SK-N-MC (cell line): ENCODE data around the gene ESRRB.
A peak's percentile ranks its signal among the peaks of the same experiment; 100 is the strongest.

ENCODE experiments used
- DNase-seq: peaks from one replicate; pipeline ENCODE4 v3.0.0-alpha.2; 2011; ENCODE audit warnings: low read depth, low spot score
- H3K27ac ChIP-seq: fragments of 200-600 bp; sonication (generic); 2 replicates; pipeline ENCODE4 v1.5.1; 2016; ENCODE audit warnings: mixed run types
- H3K36me3 ChIP-seq: fragments of 200-600 bp; sonication (generic); 2 replicates; pipeline ENCODE4 v1.6.1; 2017; ENCODE audit warnings: antibody characterized with exemption, low read length, mixed read lengths; ENCODE audit not compliant: insufficient read depth
- H3K4me3 ChIP-seq: fragments of 200-600 bp; sonication (generic); 2 replicates; pipeline ENCODE4 v1.5.1; 2016
- H3K9ac ChIP-seq: fragments of 200-600 bp; sonication (generic); 2 replicates; pipeline ENCODE4 v1.8.0; 2017; ENCODE audit warnings: mixed run types, mixed read lengths; ENCODE audit not compliant: insufficient read length
- H3K9me3 ChIP-seq: fragments of 200-600 bp; sonication (generic); 2 replicates; pipeline ENCODE4 v1.6.1; 2017; ENCODE audit warnings: low read depth, mild to moderate bottlenecking, antibody characterized with exemption, low read length, moderate library complexity, mixed read lengths
- EZH2 ChIP-seq: fragments of 200-600 bp; sonication (generic); IDR thresholded peaks from one replicate; pipeline ENCODE4 v1.6.1; 2017; ENCODE audit warnings: antibody characterized with exemption
- FOXP2 ChIP-seq: optimal IDR thresholded peaks from 2 replicates; pipeline ENCODE3; 2011; ENCODE audit warnings: mild to moderate bottlenecking, moderate library complexity; ENCODE audit not compliant: insufficient read depth; ENCODE audit errors: extremely low read length, control extremely low read depth
- POLR2AphosphoS5 ChIP-seq: IDR thresholded peaks from 2 replicates; pipeline ENCODE4 v1.6.1; 2012; ENCODE audit warnings: mild to moderate bottlenecking, low read depth, low read length, borderline replicate concordance

ESRRB gene

GRCh38 chr14:76412501-76412900, 36.6 kb downstream of the ESRRB start:
- TF ChIP-seq POLR2AphosphoS5 (no peak), FOXP2 (no peak), EZH2 (no peak)
- no peaks in the 10 kb centered on the region for H3K36me3 ChIP-seq
- DNase-seq, result no peak
- H3K27ac ChIP-seq, result no peak overlapping the region
- no peak overlapping the region for H3K4me3 ChIP-seq
- H3K9ac ChIP-seq, result no peak overlapping the region
- no peaks in the 10 kb centered on the region for H3K9me3 ChIP-seq

- no peak overlapping the region for H3K27ac ChIP-seq
- H3K36me3 ChIP-seq, result no peaks in the 10 kb centered on the region
- no peak overlapping the region for H3K9ac ChIP-seq
- DNase-seq, result no peak
- no peak overlapping the region for H3K4me3 ChIP-seq
- no peak for TF ChIP-seq POLR2AphosphoS5
- no peak for TF ChIP-seq EZH2
- no peak for TF ChIP-seq FOXP2
- H3K9me3 ChIP-seq, result no peaks in the 10 kb centered on the region
Observed at GRCh38 chr14:76413106-76413961, 37.4 kb downstream of the ESRRB start.

GRCh38 chr14:76413962-76414600, 38.1 kb downstream of the ESRRB start:
- TF ChIP-seq EZH2, result no peak
- TF ChIP-seq FOXP2, result no peak
- TF ChIP-seq POLR2AphosphoS5, result no peak; the same call in 1 of the 2 replicates
- H3K36me3 ChIP-seq, result no peaks in the 10 kb centered on the region
- DNase-seq, result no peak
- peak overlapping the region; percentile 28; the same call in 1 of the 2 replicates for H3K4me3 ChIP-seq
- H3K27ac ChIP-seq, result no peak overlapping the region
- H3K9me3 ChIP-seq, result no peaks in the 10 kb centered on the region
- no peak overlapping the region for H3K9ac ChIP-seq

- no peaks in the 10 kb centered on the region for H3K9me3 ChIP-seq
- no peak overlapping the region for H3K4me3 ChIP-seq
- TF ChIP-seq FOXP2, result no peak
- no peak for TF ChIP-seq POLR2AphosphoS5
- no peak for TF ChIP-seq EZH2
- H3K36me3 ChIP-seq, result no peaks in the 10 kb centered on the region
- H3K27ac ChIP-seq, result no peak overlapping the region
- DNase-seq, result no peak
- no peak overlapping the region for H3K9ac ChIP-seq
Observed at GRCh38 chr14:76419399-76419798, 43.5 kb downstream of the ESRRB start.

- no peak for TF ChIP-seq EZH2
- no peak for TF ChIP-seq FOXP2
- H3K36me3 ChIP-seq, result no peaks in the 10 kb centered on the region; the same call in 1 of the 2 replicates
- H3K9me3 ChIP-seq, result no peaks in the 10 kb centered on the region
- H3K4me3 ChIP-seq, result no peak overlapping the region
- no peak overlapping the region for H3K9ac ChIP-seq
- DNase-seq, result no peak
- H3K27ac ChIP-seq, result no peak overlapping the region
Observed at GRCh38 chr14:76420827-76421226, 44.9 kb downstream of the ESRRB start.

- no peak for TF ChIP-seq POLR2AphosphoS5
- no peak for TF ChIP-seq EZH2
- no peak for TF ChIP-seq FOXP2
- H3K4me3 ChIP-seq, result no peak overlapping the region
- H3K36me3 ChIP-seq, result no peaks in the 10 kb centered on the region; the same call in 1 of the 2 replicates
- no peak for DNase-seq
- H3K27ac ChIP-seq, result no peak overlapping the region
- H3K9me3 ChIP-seq, result no peaks in the 10 kb centered on the region
- H3K9ac ChIP-seq, result no peak overlapping the region
Observed at GRCh38 chr14:76421662-76422061, 45.7 kb downstream of the ESRRB start.

GRCh38 chr14:76422662-76423061, 46.7 kb downstream of the ESRRB start:
- no peak for DNase-seq
- H3K9me3 ChIP-seq, result no peaks in the 10 kb centered on the region
- H3K27ac ChIP-seq, result no peak overlapping the region
- TF ChIP-seq POLR2AphosphoS5 (no peak), EZH2 (no peak), FOXP2 (no peak)
- no peaks in the 10 kb centered on the region; the same call in 1 of the 2 replicates for H3K36me3 ChIP-seq
- H3K9ac ChIP-seq, result no peak overlapping the region
- H3K4me3 ChIP-seq, result no peak overlapping the region

GRCh38 chr14:76423534-76423933, 47.6 kb downstream of the ESRRB start:
- H3K9ac ChIP-seq, result no peak overlapping the region
- no peak for TF ChIP-seq EZH2
- TF ChIP-seq FOXP2, result no peak
- TF ChIP-seq POLR2AphosphoS5, result no peak
- DNase-seq, result no peak
- no peaks in the 10 kb centered on the region for H3K9me3 ChIP-seq
- H3K27ac ChIP-seq, result no peak overlapping the region
- H3K36me3 ChIP-seq, result no peaks in the 10 kb centered on the region; the same call in 1 of the 2 replicates
- H3K4me3 ChIP-seq, result no peak overlapping the region
